Body of pancreas (tissue), 4 donors: ENCODE measurements around the gene MED10.

Experiments used
- POLR2A ChIP-seq, 3 donors: fragments of 450-650 bp; IDR thresholded peaks; one replicate each; pipeline ENCODE4 v1.6.1; 2016; ENCODE audit warnings: antibody characterized with exemption in 3 of 3, mild to moderate bottlenecking in 2 of 3
- TF ChIP-seq, protein P1 (sequence below), 7 experiments: fragments of 450-650 bp in 4 of 7; fragments of 200-600 bp in 3 of 7; sonication (generic) in 3 of 7; IDR thresholded peaks; one replicate each; pipeline ENCODE4 v1.5.1; 2016 to 2019; ENCODE audit warnings: antibody characterized with exemption in 7 of 7

DNA sequence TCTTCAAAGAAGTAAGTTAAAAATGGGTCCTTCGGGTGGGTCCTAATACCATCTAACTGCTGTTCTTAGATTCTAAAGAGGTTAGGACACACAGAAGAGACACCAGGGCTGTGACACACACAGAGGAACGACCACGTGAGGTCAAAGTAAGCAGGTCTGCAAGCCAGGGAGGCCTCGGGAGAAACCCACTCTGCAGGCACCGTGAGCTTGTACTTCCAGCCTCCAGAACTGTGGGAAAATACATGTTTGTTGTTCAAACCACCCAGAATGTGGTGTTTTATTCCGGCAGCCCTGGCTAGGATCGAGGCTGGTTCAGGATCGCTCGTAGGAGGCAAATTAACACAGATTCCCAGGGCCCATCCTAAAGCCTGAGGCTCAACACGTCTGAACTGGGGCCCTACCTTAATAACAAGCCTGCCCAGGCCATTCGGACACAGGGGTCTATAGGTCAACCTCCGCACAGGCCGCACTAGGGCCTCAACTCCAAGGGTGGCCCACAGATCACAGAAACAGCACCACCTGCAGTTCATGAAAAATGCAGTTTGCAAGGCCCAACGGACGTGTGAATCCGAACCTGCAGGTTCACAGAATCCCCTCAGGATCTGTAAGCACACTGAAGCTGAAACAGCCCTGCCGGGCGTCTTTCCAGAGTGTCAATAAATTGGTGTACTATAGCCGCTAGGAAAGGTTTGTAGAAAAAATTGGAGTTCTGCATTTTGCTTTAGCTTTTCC lies 7.1 kb downstream of the MED10 start:
- TF ChIP-seq, protein P1, sequence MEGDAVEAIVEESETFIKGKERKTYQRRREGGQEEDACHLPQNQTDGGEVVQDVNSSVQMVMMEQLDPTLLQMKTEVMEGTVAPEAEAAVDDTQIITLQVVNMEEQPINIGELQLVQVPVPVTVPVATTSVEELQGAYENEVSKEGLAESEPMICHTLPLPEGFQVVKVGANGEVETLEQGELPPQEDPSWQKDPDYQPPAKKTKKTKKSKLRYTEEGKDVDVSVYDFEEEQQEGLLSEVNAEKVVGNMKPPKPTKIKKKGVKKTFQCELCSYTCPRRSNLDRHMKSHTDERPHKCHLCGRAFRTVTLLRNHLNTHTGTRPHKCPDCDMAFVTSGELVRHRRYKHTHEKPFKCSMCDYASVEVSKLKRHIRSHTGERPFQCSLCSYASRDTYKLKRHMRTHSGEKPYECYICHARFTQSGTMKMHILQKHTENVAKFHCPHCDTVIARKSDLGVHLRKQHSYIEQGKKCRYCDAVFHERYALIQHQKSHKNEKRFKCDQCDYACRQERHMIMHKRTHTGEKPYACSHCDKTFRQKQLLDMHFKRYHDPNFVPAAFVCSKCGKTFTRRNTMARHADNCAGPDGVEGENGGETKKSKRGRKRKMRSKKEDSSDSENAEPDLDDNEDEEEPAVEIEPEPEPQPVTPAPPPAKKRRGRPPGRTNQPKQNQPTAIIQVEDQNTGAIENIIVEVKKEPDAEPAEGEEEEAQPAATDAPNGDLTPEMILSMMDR (IDR thresholded peaks at IDR 0.05), result no peak
- TF ChIP-seq POLR2A (IDR thresholded peaks at IDR 0.05), result no peak
